Karpas-422 (cell line): ENCODE measurements around the gene SPACDR. TPM values are rescaled to one million over a fixed set of nuclear protein-coding genes. Genes with fewer than 3 reads are reported as not detected.
"Not testable (repeated sequence)": the region's sequence is repeated elsewhere in the genome, so short reads cannot be mapped to it uniquely, and the experiment has no call there.

ENCODE experiments used
- DNase-seq: peaks from one replicate; pipeline ENCODE4 v3.0.0-alpha.2; 2015
- H2AFZ ChIP-seq: fragments of 200-600 bp; sonication (generic); 2 replicates; pipeline ENCODE4 v1.6.1; 2014; ENCODE audit warnings: antibody characterized with exemption, low read length, mixed read lengths
- H3K27ac ChIP-seq: fragments of 200-600 bp; sonication (generic); 2 replicates; pipeline ENCODE4 v1.5.1; 2014; ENCODE audit warnings: mild to moderate bottlenecking, low read length, moderate library complexity
- H3K27me3 ChIP-seq: fragments of 200-600 bp; sonication (generic); 2 replicates; pipeline ENCODE4 v1.6.1; 2014; ENCODE audit warnings: low read length, mixed read lengths
- H3K36me3 ChIP-seq: fragments of 200-600 bp; sonication (generic); 2 replicates; pipeline ENCODE4 v1.6.1; 2014; ENCODE audit warnings: low read length, mixed read lengths; ENCODE audit not compliant: insufficient read depth
- H3K4me1 ChIP-seq: fragments of 200-600 bp; sonication (generic); 2 replicates; pipeline ENCODE4 v1.6.1; 2014; ENCODE audit warnings: mild to moderate bottlenecking, low read length, mixed read lengths
- H3K4me2 ChIP-seq: fragments of 200-600 bp; sonication (generic); 2 replicates; pipeline ENCODE4 v1.6.1; 2014; ENCODE audit warnings: low read length, low read depth, mild to moderate bottlenecking; ENCODE audit not compliant: poor library complexity, severe bottlenecking
- H3K4me3 ChIP-seq: fragments of 200-600 bp; sonication (generic); 2 replicates; pipeline ENCODE4 v1.5.1; 2014; ENCODE audit warnings: mild to moderate bottlenecking, antibody characterized with exemption, low read length, mixed read lengths
- H3K79me2 ChIP-seq: fragments of 200-600 bp; sonication (generic); 2 replicates; pipeline ENCODE4 v1.6.1; 2014; ENCODE audit warnings: mild to moderate bottlenecking, low read length, mixed read lengths
- H3K9ac ChIP-seq: fragments of 200-600 bp; sonication (generic); 2 replicates; pipeline ENCODE4 v1.6.0; 2014; ENCODE audit warnings: low read length
- H3K9me2 ChIP-seq: fragments of 200-600 bp; sonication (generic), shearing (Covaris generic); replicated peaks from 2 replicates; pipeline ENCODE4 v1.6.0; 2014; ENCODE audit warnings: mild to moderate bottlenecking, low read length, moderate library complexity; ENCODE audit not compliant: insufficient read depth
- H3K9me3 ChIP-seq: fragments of 300-700, 200-600 bp; sonication (generic); 2 replicates; pipeline ENCODE4 v1.6.1; 2014; ENCODE audit warnings: low read length, mixed read lengths
- H4K20me1 ChIP-seq: fragments of 200-600 bp; sonication (generic); 2 replicates; pipeline ENCODE4 v1.6.1; 2014; ENCODE audit warnings: mild to moderate bottlenecking, antibody characterized with exemption, low read length, low read depth; ENCODE audit not compliant: insufficient read depth
- total RNA-seq: library from RNA; depleted of rRNA; stranded (reverse); fragments of >200 nt; shearing (Covaris generic); gene quantifications from 2 replicates; pipeline ENCODE4 v1.2.3, GENCODE V29; 2014; ENCODE audit warnings: low replicate concordance

Gene SPACDR
- total RNA-seq, 1 experiment from 2014 or later: 1.5 TPM

DNA sequence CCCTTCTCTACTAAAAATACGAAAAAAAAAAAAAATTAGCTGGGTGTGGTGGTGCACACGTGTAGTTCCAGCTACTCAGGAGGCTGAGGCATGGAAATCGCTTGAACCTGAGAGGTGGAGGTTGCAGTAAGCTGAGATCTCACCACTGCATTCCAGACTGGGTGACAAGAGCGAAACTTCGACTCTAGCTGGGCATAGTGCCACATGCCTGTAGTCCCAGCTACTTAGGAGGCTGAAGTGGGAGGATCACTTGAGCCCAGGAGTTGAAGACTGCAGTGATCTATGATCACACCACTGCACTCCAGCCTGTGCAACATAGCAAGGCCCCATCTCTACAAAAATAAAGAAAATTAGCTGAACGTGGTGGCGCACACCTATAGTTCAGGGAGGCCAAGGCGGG is 1.2 kb upstream of the SPACDR start:
- no peaks in the 10 kb centered on the region for H4K20me1 ChIP-seq

GRCh38 chr7:100464791-100465190 is 731 bp upstream of the SPACDR start:
- no peaks in the 10 kb centered on the region for H4K20me1 ChIP-seq

More for the DNA sequence above, 1.2 kb upstream of the SPACDR start:
- Histone ChIP-seq H3K79me2 (no peaks in the 10 kb centered on the region), H3K4me1 (no peaks in the 10 kb centered on the region), H3K27me3 (no peaks in the 10 kb centered on the region), H3K4me2 (no peak overlapping the region), H3K9ac (no peak overlapping the region), H2AFZ (no peak overlapping the region), H3K9me3 (no peaks in the 10 kb centered on the region), H3K27ac (no peak overlapping the region), H3K4me3 (no peak overlapping the region), H3K36me3 (no peaks in the 10 kb centered on the region), H3K9me2 (no peaks in the 10 kb centered on the region)
- DNase-seq: no peak

GRCh38 chr7:100457033-100457432 is 7.0 kb downstream of the SPACDR start:
- Histone ChIP-seq H3K4me3 (no peak overlapping the region), H3K79me2 (no peaks in the 10 kb centered on the region), H3K4me2 (no peak overlapping the region), H3K9me3 (no peaks in the 10 kb centered on the region), H3K4me1 (no peaks in the 10 kb centered on the region), H3K9ac (no peak overlapping the region), H3K36me3 (no peaks in the 10 kb centered on the region), H4K20me1 (no peaks in the 10 kb centered on the region), H3K27ac (no peak overlapping the region), H2AFZ (no peak overlapping the region), H3K27me3 (no peaks in the 10 kb centered on the region), H3K9me2 (no peaks in the 10 kb centered on the region)
- DNase-seq: no peak

More at GRCh38 chr7:100464791-100465190, 731 bp upstream of the SPACDR start:
- no peaks in the 10 kb centered on the region for H3K36me3 ChIP-seq
- no peak overlapping the region for H2AFZ ChIP-seq
- no peaks in the 10 kb centered on the region for H3K4me1 ChIP-seq
- H3K9me2 ChIP-seq: no peaks in the 10 kb centered on the region
- H3K4me2 ChIP-seq: no peak overlapping the region
- no peaks in the 10 kb centered on the region for H3K9me3 ChIP-seq
- no peak overlapping the region for H3K27ac ChIP-seq
- DNase-seq: no peak
- H3K4me3 ChIP-seq: no peak overlapping the region
- H3K79me2 ChIP-seq: no peaks in the 10 kb centered on the region
- no peaks in the 10 kb centered on the region for H3K27me3 ChIP-seq
- no peak overlapping the region for H3K9ac ChIP-seq

- no peaks in the 10 kb centered on the region for H3K79me2 ChIP-seq
- DNase-seq: no peak
Observed at GRCh38 chr7:100456562-100456961, 7.5 kb downstream of the SPACDR start.

GRCh38 chr7:100455206-100455605 is 8.9 kb downstream of the SPACDR start:
- H3K9me3 ChIP-seq: no peaks in the 10 kb centered on the region
- no peak overlapping the region for H3K27ac ChIP-seq
- no peak overlapping the region for H3K4me3 ChIP-seq
- H3K36me3 ChIP-seq: no peaks in the 10 kb centered on the region
- H3K4me1 ChIP-seq: 0 out of 2 replicates have a peak, but pooled peaks cover 2% of the 10 kb centered on the region
- H4K20me1 ChIP-seq: no peaks in the 10 kb centered on the region
- H3K27me3 ChIP-seq: no peaks in the 10 kb centered on the region
- no peak for DNase-seq
- no peak overlapping the region for H3K9ac ChIP-seq
- H3K79me2 ChIP-seq: no peaks in the 10 kb centered on the region
- H3K4me2 ChIP-seq: no peak overlapping the region
- H2AFZ ChIP-seq: no peak overlapping the region
- H3K9me2 ChIP-seq: no peaks in the 10 kb centered on the region

More at GRCh38 chr7:100456562-100456961, 7.5 kb downstream of the SPACDR start:
- Histone ChIP-seq H3K4me2 (no peak overlapping the region), H3K36me3 (no peaks in the 10 kb centered on the region), H3K4me1 (no peaks in the 10 kb centered on the region), H3K9me3 (no peaks in the 10 kb centered on the region), H3K27me3 (no peaks in the 10 kb centered on the region), H3K27ac (no peak overlapping the region), H4K20me1 (no peaks in the 10 kb centered on the region), H3K4me3 (no peak overlapping the region), H3K9ac (no peak overlapping the region), H3K9me2 (no peaks in the 10 kb centered on the region), H2AFZ (no peak overlapping the region)

DNA sequence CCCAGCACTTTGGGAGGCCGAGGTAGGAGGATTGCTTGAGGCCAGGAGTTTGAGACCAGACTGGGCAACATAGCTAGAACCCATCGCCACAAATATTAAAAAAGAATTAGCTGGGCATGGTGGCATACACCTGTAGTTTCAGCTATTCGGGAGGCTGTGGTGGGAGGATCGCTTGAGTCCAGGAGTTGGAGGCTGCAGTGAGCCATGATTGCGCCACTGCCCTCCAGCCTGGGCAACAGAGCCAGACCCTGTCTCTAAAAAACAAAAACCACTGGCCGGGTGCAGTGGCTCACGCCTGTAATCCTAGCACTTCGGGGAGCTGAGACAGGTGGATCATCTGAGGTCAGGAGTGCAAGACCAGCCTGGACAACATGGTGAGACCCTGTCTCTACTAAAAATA is 10.2 kb downstream of the SPACDR start:
- not testable (repeated sequence) for H3K9ac ChIP-seq, H3K4me1 ChIP-seq, H4K20me1 ChIP-seq, H3K9me2 ChIP-seq, H3K4me2 ChIP-seq, H2AFZ ChIP-seq, H3K27me3 ChIP-seq, H3K4me3 ChIP-seq, H3K9me3 ChIP-seq, H3K27ac ChIP-seq, H3K79me2 ChIP-seq, H3K36me3 ChIP-seq
- DNase-seq: peak; percentile 17

DNA sequence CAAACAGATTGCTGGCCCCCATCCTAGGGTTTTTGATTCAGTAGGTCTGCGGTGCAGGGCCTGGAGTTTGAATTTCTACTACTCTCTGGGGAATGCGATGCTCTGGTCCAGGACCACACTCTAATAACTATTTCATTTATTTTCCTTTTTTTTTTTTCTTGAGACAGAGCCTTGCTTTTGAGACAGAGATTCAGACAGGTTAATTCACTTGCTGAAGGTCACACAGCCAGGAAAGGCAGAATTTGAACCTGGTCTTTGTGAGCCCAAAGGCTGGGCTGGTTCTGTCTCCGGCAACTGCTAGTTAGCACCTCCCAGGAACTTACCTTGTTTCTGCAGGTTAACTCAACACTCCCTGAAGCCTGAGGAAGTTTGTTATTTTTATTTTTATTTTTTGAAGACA is 11.5 kb downstream of the SPACDR start:
- no peak overlapping the region for H3K4me3 ChIP-seq
- no peaks in the 10 kb centered on the region for H3K27me3 ChIP-seq
- H3K4me2 ChIP-seq: no peak overlapping the region
- H3K4me1 ChIP-seq: 0 out of 2 replicates have a peak, but pooled peaks cover 2% of the 10 kb centered on the region
- H3K9me2 ChIP-seq: no peaks in the 10 kb centered on the region
- no peak overlapping the region for H3K9ac ChIP-seq
- DNase-seq: peak; percentile 15
- H2AFZ ChIP-seq: no peak overlapping the region
- no peaks in the 10 kb centered on the region for H3K79me2 ChIP-seq
- H3K9me3 ChIP-seq: no peaks in the 10 kb centered on the region
- H3K36me3 ChIP-seq: no peaks in the 10 kb centered on the region
- H3K27ac ChIP-seq: no peak overlapping the region
- no peaks in the 10 kb centered on the region for H4K20me1 ChIP-seq

DNA sequence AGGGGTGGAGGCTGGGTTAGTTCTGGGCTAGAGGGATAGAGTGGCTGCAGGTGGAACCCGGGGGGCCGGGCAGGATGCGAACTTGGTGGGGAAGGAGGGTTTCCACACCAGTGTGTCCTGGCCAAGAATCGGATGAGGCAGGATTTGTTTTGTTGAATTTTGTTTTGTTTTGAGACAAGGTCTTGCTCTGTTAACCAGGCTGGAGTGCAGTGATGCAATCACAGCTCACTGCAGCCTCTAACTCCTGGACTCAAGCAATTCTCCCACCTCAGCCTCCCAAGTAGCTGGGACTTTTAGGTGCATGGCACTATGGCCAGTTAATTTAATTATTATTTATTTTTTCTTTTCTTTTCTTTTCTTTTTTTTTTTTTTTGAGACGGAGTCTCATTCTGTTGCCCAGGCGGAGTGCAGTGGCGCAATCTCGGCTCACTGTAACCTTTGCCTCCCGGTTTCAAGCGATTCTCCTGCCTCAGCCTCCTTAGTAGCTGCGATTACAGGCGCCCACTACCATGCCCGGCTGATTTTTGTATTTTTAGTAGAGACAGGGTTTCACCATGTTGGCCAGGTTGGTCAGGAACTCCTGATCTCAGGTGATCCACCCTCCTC is 14.8 kb downstream of the SPACDR start:
- no peaks in the 10 kb centered on the region for H3K9me3 ChIP-seq
- H3K9ac ChIP-seq: no peak overlapping the region

More for the DNA sequence above, 14.8 kb downstream of the SPACDR start:
- Histone ChIP-seq H2AFZ (no peak overlapping the region), H3K4me3 (no peak overlapping the region), H3K79me2 (no peaks in the 10 kb centered on the region), H3K4me2 (no peak overlapping the region), H3K9me2 (no peaks in the 10 kb centered on the region), H3K27ac (no peak overlapping the region), H3K36me3 (no peaks in the 10 kb centered on the region), H4K20me1 (no peaks in the 10 kb centered on the region), H3K4me1 (peaks cover 9% of the 10 kb centered on the region), H3K27me3 (no peaks in the 10 kb centered on the region)
- DNase-seq: no peak
